Measurements from ENCODE around the gene GRAMD2A. TPM values are rescaled to one million over a fixed set of nuclear protein-coding genes. Genes with fewer than 3 reads are reported as not detected.
A peak's percentile ranks its signal among the peaks of the same experiment; 100 is the strongest.

GRAMD2A gene
- total and polyA plus RNA-seq, 8 donors, result 6.2 to 36.1 (median 8.9) TPM

- ATAC-seq (no peak), DNase-seq (no peak)
- intact Hi-C loops (cut with DNase I), result no loop called here
- no peak overlapping the region for H3K4me3 ChIP-seq
- TF ChIP-seq CTCF (IDR thresholded peaks at IDR 0.05), result no peak
- peaks cover 7 to 36% of the 10 kb centered on the region in 2 donors for H3K4me1 ChIP-seq
- H3K27ac ChIP-seq, result peak overlapping the region in 1 of 2 donors; percentile 61
- H3K9me3 ChIP-seq, result no peaks in the 10 kb centered on the region
- peaks cover 0 to 27% of the 10 kb centered on the region in 2 donors for H3K27me3 ChIP-seq
- H3K36me3 ChIP-seq, result peaks cover 0 to 11% of the 10 kb centered on the region in 2 donors
These were observed 3.7 kb downstream of the GRAMD2A start for GRCh38 chr15:72193836-72194396.

GRCh38 chr15:72192416-72192815 lies 5.2 kb downstream of the GRAMD2A start:
- intact Hi-C loops (cut with DNase I), result no loop called here
- H3K36me3 ChIP-seq, result no peaks in the 10 kb centered on the region
- H3K27ac ChIP-seq, result no peak overlapping the region
- ATAC-seq, result no peak
- DNase-seq, result no peak
- H3K9me3 ChIP-seq, result no peaks in the 10 kb centered on the region
- H3K4me3 ChIP-seq, result no peak overlapping the region
- peaks cover 3 to 26% of the 10 kb centered on the region in 2 donors for H3K27me3 ChIP-seq
- peaks cover 0 to 24% of the 10 kb centered on the region in 2 donors for H3K4me1 ChIP-seq
- no peak for TF ChIP-seq CTCF (IDR thresholded peaks at IDR 0.05)

GRCh38 chr15:72189250-72189902 lies 8.2 kb downstream of the GRAMD2A start:
- no peak overlapping the region for H3K4me3 ChIP-seq
- H3K4me1 ChIP-seq, result no peaks in the 10 kb centered on the region
- H3K27me3 ChIP-seq, result peaks cover 13 to 37% of the 10 kb centered on the region in 2 donors
- TF ChIP-seq CTCF (IDR thresholded peaks at IDR 0.05), result no peak
- H3K27ac ChIP-seq, result no peak overlapping the region
- no peak for DNase-seq
- no peak for ATAC-seq
- intact Hi-C loops (cut with DNase I), result no loop called here
- no peaks in the 10 kb centered on the region for H3K9me3 ChIP-seq
- no peaks in the 10 kb centered on the region for H3K36me3 ChIP-seq

GRCh38 chr15:72184165-72184811 lies 13.3 kb downstream of the GRAMD2A start:
- peak overlapping the region in 1 of 2 donors; percentile 10 for H3K4me3 ChIP-seq
- H3K27me3 ChIP-seq, result peaks cover 24 to 55% of the 10 kb centered on the region in 2 donors
- H3K4me1 ChIP-seq, result peaks cover 6 to 9% of the 10 kb centered on the region in 2 donors
- intact Hi-C loops (cut with DNase I), result no loop called here
- DNase-seq, result peak in 2 of 4 donors; percentile 66 to 91
- H3K36me3 ChIP-seq, result no peaks in the 10 kb centered on the region
- TF ChIP-seq CTCF (IDR thresholded peaks at IDR 0.05), result no peak
- H3K27ac ChIP-seq, result peak overlapping the region; percentile 77 to 80
- peak; percentile 93 for ATAC-seq
- no peaks in the 10 kb centered on the region for H3K9me3 ChIP-seq

- peak overlapping the region; percentile 77 to 80 for H3K27ac ChIP-seq
- no peaks in the 10 kb centered on the region for H3K9me3 ChIP-seq
- peak; percentile 3 for ATAC-seq
- no peak for TF ChIP-seq CTCF (IDR thresholded peaks at IDR 0.05)
- peaks cover 24 to 55% of the 10 kb centered on the region in 2 donors for H3K27me3 ChIP-seq
- peaks cover 6 to 9% of the 10 kb centered on the region in 2 donors for H3K4me1 ChIP-seq
- DNase-seq, result no peak
- peak overlapping the region in 1 of 2 donors; percentile 10 for H3K4me3 ChIP-seq
- intact Hi-C loops (cut with DNase I), result no loop called here
- H3K36me3 ChIP-seq, result no peaks in the 10 kb centered on the region
These were observed 13.8 kb downstream of the GRAMD2A start for GRCh38 chr15:72183781-72184164.
